Left ventricle myocardium inferior (tissue), 1 donor: ENCODE results near the gene CTSW. TPM values are rescaled to one million over a fixed set of nuclear protein-coding genes. Genes with fewer than 3 reads are reported as not detected.

ENCODE experiments used
- DNase-seq: peaks from one replicate; pipeline ENCODE4 v3.0.0-alpha.2; 2020
- H3K27ac ChIP-seq: fragments of 200-600 bp; replicated peaks from 2 replicates; pipeline ENCODE4 v1.8.0; 2021
- H3K27me3 ChIP-seq: fragments of 200-600 bp; 2 replicates; pipeline ENCODE4 v1.8.0; 2021; ENCODE audit warnings: low read depth
- H3K36me3 ChIP-seq: fragments of 200-600 bp; 2 replicates; pipeline ENCODE4 v1.8.0; 2021
- H3K4me1 ChIP-seq: fragments of 200-600 bp; 2 replicates; pipeline ENCODE4 v1.8.0; 2021
- H3K4me3 ChIP-seq: fragments of 200-600 bp; 2 replicates; pipeline ENCODE4 v1.8.0; 2021; ENCODE audit warnings: mild to moderate bottlenecking, moderate library complexity
- H3K9me3 ChIP-seq: fragments of 200-600 bp; replicated peaks from 2 replicates; pipeline ENCODE4 v1.8.0; 2021
- intact Hi-C: fragments of 100-400 bp; cut with micrococcal nuclease; formaldehyde crosslinking; loops from one replicate; pipeline ENCODE4 v1.11.0; 2022
- total RNA-seq: library from RNA; stranded (reverse); fragmentation: NEBNext Ultra II Directional; extraction: Animal tissue kit (Norgen Biotek cat#: 25700); gene quantifications from one replicate; pipeline ENCODE4 v1.2.1, GENCODE V29; 2021
- TF ChIP-seq, protein P1 (sequence below): fragments of 200-600 bp; IDR thresholded peaks from 2 replicates; pipeline ENCODE4 v1.8.0; 2021; ENCODE audit warnings: antibody characterized with exemption, mild to moderate bottlenecking, borderline replicate concordance
- donor health status: DM: no; HTN: yes; CAD: no; lungs with severe emphysema.

The CTSW gene
- total RNA-seq, 1 donor from 2014 or later = 0.49 TPM

DNA sequence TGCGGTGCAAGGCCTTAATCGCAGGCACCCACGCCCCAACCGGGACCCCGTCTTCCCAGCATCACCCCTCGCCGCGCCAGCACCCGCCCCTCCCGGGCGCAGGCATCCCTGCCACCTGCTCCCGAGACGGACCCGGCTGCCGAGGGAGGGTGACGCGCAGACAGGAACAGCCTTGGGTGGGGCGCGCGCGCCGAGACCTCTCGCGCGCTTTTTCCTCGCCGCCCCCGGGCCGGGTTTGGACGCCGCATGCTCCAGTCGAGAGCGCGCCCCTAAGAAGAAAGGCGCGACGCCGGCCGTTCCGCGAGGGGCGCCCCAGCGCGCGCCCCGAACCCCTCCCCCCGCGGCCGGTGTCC lies 22.2 kb upstream of the CTSW start:
- peaks cover 80% of the 10 kb centered on the region for H3K4me1 ChIP-seq
- TF ChIP-seq, protein P1, sequence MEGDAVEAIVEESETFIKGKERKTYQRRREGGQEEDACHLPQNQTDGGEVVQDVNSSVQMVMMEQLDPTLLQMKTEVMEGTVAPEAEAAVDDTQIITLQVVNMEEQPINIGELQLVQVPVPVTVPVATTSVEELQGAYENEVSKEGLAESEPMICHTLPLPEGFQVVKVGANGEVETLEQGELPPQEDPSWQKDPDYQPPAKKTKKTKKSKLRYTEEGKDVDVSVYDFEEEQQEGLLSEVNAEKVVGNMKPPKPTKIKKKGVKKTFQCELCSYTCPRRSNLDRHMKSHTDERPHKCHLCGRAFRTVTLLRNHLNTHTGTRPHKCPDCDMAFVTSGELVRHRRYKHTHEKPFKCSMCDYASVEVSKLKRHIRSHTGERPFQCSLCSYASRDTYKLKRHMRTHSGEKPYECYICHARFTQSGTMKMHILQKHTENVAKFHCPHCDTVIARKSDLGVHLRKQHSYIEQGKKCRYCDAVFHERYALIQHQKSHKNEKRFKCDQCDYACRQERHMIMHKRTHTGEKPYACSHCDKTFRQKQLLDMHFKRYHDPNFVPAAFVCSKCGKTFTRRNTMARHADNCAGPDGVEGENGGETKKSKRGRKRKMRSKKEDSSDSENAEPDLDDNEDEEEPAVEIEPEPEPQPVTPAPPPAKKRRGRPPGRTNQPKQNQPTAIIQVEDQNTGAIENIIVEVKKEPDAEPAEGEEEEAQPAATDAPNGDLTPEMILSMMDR = no peak
- H3K27me3 ChIP-seq = no peaks in the 10 kb centered on the region
- peak overlapping the region; percentile 97 for H3K27ac ChIP-seq
- no peaks in the 10 kb centered on the region for H3K9me3 ChIP-seq
- intact Hi-C loops = no loop called here
- H3K36me3 ChIP-seq = peaks cover 51% of the 10 kb centered on the region
- peak overlapping the region; percentile 80 for H3K4me3 ChIP-seq
- DNase-seq = peak; percentile 56

DNA sequence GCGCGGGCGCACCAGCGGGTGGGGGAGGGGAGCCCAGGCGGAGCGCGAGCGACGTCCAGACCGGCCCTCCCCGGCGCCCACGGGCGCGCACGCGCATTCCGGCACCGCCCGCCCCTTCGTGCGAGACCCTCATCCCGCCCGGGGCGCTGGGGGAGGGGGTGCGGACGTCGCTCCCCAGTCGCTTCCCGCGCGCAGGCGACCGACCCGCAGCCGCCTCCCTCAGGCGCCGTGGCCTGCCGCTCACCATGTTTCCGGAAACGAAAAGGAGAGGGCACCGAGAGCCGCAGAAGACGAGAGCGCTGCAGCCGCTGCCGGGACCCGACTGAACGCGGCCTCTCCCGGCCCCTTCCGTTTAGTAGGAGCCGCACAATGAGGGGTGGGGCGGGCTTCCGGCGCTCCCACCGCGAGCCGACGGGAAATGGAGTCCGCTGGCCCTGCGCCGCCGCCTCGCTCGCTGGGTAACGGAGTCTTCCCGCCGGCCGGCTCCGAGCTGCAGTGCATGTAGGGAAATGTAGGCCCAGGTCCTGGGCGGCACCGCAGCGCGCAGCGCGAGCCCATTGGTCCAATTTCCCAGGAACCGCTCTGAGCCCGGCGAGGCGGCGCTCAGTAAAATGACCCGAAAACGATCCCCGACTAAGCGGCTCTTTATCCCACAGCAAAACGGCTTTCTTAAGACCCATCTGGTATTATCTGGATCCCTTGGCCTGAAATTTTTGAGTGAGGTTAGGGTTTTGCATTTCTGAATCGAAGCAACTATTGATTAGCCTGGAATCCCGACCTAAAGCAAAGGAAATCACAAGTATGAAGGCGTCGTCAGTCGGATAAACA lies 21.6 kb upstream of the CTSW start, which contains the start of gene CFL1:
TSS of gene CFL1 (minus strand) at position 328 of the 828 bp plus-strand sequence. CDS start at position 247, 81 bp downstream.
- H3K27me3 ChIP-seq = no peaks in the 10 kb centered on the region
- intact Hi-C loops = no loop called here
- H3K4me3 ChIP-seq = peak within 1 kb of the TSS; percentile 80
- TF ChIP-seq, protein P1 = no peak
- H3K4me1 ChIP-seq = peaks cover 85% of the 10 kb centered on the region
- DNase-seq = peak; percentile 99
- H3K36me3 ChIP-seq = peaks cover 51% of the 10 kb centered on the region
- no peaks in the 10 kb centered on the region for H3K9me3 ChIP-seq
- H3K27ac ChIP-seq = peak within 1 kb of the TSS; percentile 97

DNA sequence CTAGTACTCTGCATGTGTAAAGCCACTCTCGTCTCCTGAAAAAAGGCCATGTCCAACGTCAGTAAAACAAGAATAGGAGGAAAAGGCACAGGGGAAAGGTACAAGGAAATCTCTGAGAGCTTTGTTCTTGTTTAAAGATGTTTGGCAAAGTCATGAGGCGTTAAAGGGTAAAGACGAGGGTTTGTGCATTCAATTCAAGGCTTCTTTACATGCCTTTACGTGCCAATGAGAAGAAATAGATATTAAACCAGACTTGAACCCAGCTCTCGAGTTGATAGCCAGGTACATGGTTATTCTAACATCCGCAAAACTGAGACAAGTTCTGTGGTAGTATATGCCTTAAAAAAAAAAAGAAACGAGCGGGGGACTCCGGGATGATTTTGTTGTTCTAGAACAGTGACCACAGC lies 21.0 kb upstream of the CTSW start:
- H3K4me1 ChIP-seq = peaks cover 89% of the 10 kb centered on the region

DNA sequence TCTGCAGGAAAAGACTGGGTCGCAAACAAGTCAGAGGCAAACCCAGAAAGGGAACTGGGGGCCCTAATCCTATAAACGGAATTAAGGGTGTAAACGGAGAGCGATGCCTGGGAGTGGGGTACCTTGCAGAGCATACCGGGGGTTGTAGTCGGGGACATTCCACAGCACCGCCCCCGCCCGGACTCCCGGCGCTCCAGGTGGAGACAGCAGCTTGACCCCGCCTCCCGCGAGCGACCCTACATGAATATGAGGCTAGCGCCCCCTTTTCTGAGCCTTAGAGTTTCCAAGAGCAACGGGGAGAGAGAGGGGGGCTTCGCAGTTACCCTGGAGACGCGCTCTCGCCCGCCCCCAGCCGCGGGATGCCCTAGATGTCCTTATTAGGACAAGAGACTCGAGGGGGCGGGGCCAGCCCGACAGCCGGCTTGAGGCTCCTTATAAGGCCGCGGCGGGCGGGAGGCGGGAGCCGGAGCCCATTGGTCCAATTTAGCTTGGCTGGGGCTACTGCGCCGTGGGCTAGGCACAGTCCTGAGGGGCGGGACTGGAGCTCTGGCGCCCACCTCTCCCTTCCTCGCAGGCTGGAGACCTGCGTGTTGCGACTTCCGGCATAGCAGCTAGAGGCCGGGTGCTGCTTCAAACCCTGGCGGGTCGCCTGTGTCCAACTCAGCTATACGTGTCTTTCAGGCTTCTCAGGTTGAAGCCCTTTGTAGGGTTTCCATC lies 20.4 kb upstream of the CTSW start:
- TF ChIP-seq, protein P1 = peak; percentile 27
- intact Hi-C loops = no loop called here
- H3K4me1 ChIP-seq = peaks cover 89% of the 10 kb centered on the region

More for the DNA sequence above, 21.0 kb upstream of the CTSW start:
- no peaks in the 10 kb centered on the region for H3K9me3 ChIP-seq
- no peaks in the 10 kb centered on the region for H3K27me3 ChIP-seq
- H3K27ac ChIP-seq = peak overlapping the region; percentile 97
- H3K36me3 ChIP-seq = peaks cover 51% of the 10 kb centered on the region
- TF ChIP-seq, protein P1 = no peak
- no peak for DNase-seq
- intact Hi-C loops = no loop called here
- H3K4me3 ChIP-seq = peak overlapping the region; percentile 80

DNA sequence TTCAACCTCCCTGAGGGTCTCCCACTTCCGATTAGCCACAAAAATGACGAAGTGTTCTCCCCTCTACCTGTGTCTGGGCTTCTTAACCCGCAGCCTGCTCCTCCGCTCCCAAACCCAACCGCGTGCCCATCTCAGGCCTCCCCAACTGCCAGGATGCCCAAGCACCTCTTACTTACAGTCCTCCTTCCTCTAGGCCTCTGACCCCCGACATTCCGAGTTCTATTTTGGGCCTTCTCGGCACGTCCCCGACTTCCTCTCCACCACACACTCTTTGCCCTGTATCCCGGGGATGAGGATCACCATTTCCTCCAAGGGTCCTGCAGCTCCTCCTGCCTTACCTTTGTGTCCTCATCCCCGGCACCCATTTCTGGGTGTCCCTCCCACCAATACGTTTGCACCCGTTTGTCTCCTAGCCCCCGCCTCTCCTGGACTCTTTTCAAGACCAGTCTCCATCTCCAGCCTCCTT lies 19.8 kb upstream of the CTSW start:
- no peaks in the 10 kb centered on the region for H3K9me3 ChIP-seq
- peak; percentile 24 for DNase-seq
- intact Hi-C loops = no loop called here
- H3K27me3 ChIP-seq = no peaks in the 10 kb centered on the region
- peaks cover 85% of the 10 kb centered on the region for H3K4me1 ChIP-seq
- TF ChIP-seq, protein P1 = no peak
- peak overlapping the region; percentile 80 for H3K4me3 ChIP-seq
- peak overlapping the region; percentile 97 for H3K27ac ChIP-seq
- H3K36me3 ChIP-seq = peaks cover 51% of the 10 kb centered on the region

More for the DNA sequence above, 20.4 kb upstream of the CTSW start:
- Histone ChIP-seq H3K27ac (peak overlapping the region; percentile 97), H3K4me3 (peak overlapping the region; percentile 80), H3K9me3 (no peaks in the 10 kb centered on the region), H3K27me3 (no peaks in the 10 kb centered on the region), H3K36me3 (peaks cover 51% of the 10 kb centered on the region)
- peak; percentile 100 for DNase-seq
